Measurements from ENCODE around the gene KCNK4. TPM values are rescaled to one million over a fixed set of nuclear protein-coding genes. Genes with fewer than 3 reads are reported as not detected.

The KCNK4 gene
- total RNA-seq, 4 donors from 2014 or later, result 0.27 TPM; not detected in 3

GRCh38 chr11:64318766-64319761 is 28.0 kb downstream of the KCNK4 start:
- WGBS, 2 donors (ENCODE audit: low coverage in 1 of 2), result 16 to 22% methylated on average over 12 to 18 of the region's 19 CpGs
- peak; percentile 41 for DNase-seq
- Histone ChIP-seq H3K27me3 (no peaks in the 10 kb centered on the region), H3K4me3 (peak overlapping the region; percentile 51 to 91 (median 72)), H3K9me3 (no peaks in the 10 kb centered on the region), H3K27ac (peak overlapping the region; percentile 95 to 99 (median 96)), H3K4me1 (peaks cover 4 to 51% (median 41%) of the 10 kb centered on the region in 4 donors), H3K36me3 (peaks cover 0 to 11% (median 3%) of the 10 kb centered on the region in 4 donors)
- intact Hi-C loops (cut with DNase I; ENCODE audit: low total_unique reads) (no loop called here), in situ Hi-C loops (cut with MboI; ENCODE audit: low pct_ligation_motif_present in 1 of 4, low pct_unique_long_range_greater_than_20kb in 1 of 4, low sequenced_read_pairs in 3 of 4) (no loop called here)
- TF ChIP-seq POLR2A (IDR thresholded peaks at IDR 0.05), result no peak
- no peak for TF ChIP-seq POLR2AphosphoS5 (IDR thresholded peaks at IDR 0.05)
- no peak for TF ChIP-seq EP300 (IDR thresholded peaks at IDR 0.05; ENCODE audit: low read depth)
- TF ChIP-seq CTCF (IDR thresholded peaks at IDR 0.05), result no peak

GRCh38 chr11:64320556-64320955 is 29.5 kb downstream of the KCNK4 start:
- Histone ChIP-seq H3K9me3 (no peaks in the 10 kb centered on the region), H3K4me1 (peaks cover 4 to 51% (median 41%) of the 10 kb centered on the region in 4 donors), H3K27me3 (no peaks in the 10 kb centered on the region), H3K4me3 (no peak overlapping the region), H3K36me3 (no peaks in the 10 kb centered on the region), H3K27ac (peak overlapping the region; percentile 95 to 99 (median 96))
- TF ChIP-seq EP300 (IDR thresholded peaks at IDR 0.05; ENCODE audit: low read depth), result no peak
- no peak for TF ChIP-seq CTCF (IDR thresholded peaks at IDR 0.05)
- DNase-seq, result no peak
- in situ Hi-C loops (cut with MboI; ENCODE audit: low pct_ligation_motif_present in 1 of 4, low pct_unique_long_range_greater_than_20kb in 1 of 4, low sequenced_read_pairs in 3 of 4) (no loop called here), intact Hi-C loops (cut with DNase I; ENCODE audit: low total_unique reads) (no loop called here)
- WGBS, 2 donors (ENCODE audit: low coverage in 1 of 2), result 60% methylated on average over 7 of the region's 7 CpGs; no CpG with 5 or more reads in 1 of the 2 donors

- H3K27me3 ChIP-seq, result no peaks in the 10 kb centered on the region
- H3K4me3 ChIP-seq, result no peak overlapping the region
- no peaks in the 10 kb centered on the region for H3K9me3 ChIP-seq
- WGBS, 2 donors (ENCODE audit: low coverage in 1 of 2), result 47% methylated on average over 5 of the region's 5 CpGs; no CpG with 5 or more reads in 1 of the 2 donors
- TF ChIP-seq POLR2A (IDR thresholded peaks at IDR 0.05) (no peak), EP300 (IDR thresholded peaks at IDR 0.05; ENCODE audit: low read depth) (no peak), CTCF (IDR thresholded peaks at IDR 0.05) (no peak), POLR2AphosphoS5 (IDR thresholded peaks at IDR 0.05) (no peak)
- H3K4me1 ChIP-seq, result peaks cover 3 to 49% (median 40%) of the 10 kb centered on the region in 4 donors
- no peak for DNase-seq
- intact Hi-C loops (cut with DNase I; ENCODE audit: low total_unique reads), result no loop called here
- H3K27ac ChIP-seq, result peak overlapping the region; percentile 95 to 99 (median 96)
- in situ Hi-C loops (cut with MboI; ENCODE audit: low pct_ligation_motif_present in 1 of 4, low pct_unique_long_range_greater_than_20kb in 1 of 4, low sequenced_read_pairs in 3 of 4), result no loop called here
- no peaks in the 10 kb centered on the region for H3K36me3 ChIP-seq
These were observed 29.9 kb downstream of the KCNK4 start for GRCh38 chr11:64321026-64321425.

- no peaks in the 10 kb centered on the region for H3K27me3 ChIP-seq
- peaks cover 0 to 44% (median 35%) of the 10 kb centered on the region in 4 donors for H3K4me1 ChIP-seq
- H3K27ac ChIP-seq, result peak overlapping the region; percentile 95 to 99 (median 96)
- no peak overlapping the region for H3K4me3 ChIP-seq
- H3K36me3 ChIP-seq, result no peaks in the 10 kb centered on the region
- 64% methylated on average over 5 of the region's 5 CpGs; no CpG with 5 or more reads in 1 of the 2 donors for WGBS, 2 donors (ENCODE audit: low coverage in 1 of 2)
- no peaks in the 10 kb centered on the region for H3K9me3 ChIP-seq
- in situ Hi-C loops (cut with MboI; ENCODE audit: low pct_ligation_motif_present in 1 of 4, low pct_unique_long_range_greater_than_20kb in 1 of 4, low sequenced_read_pairs in 3 of 4) (no loop called here), intact Hi-C loops (cut with DNase I; ENCODE audit: low total_unique reads) (no loop called here)
- peak; percentile 85 for DNase-seq
- TF ChIP-seq CTCF (IDR thresholded peaks at IDR 0.05), result no peak
- no peak for TF ChIP-seq EP300 (IDR thresholded peaks at IDR 0.05; ENCODE audit: low read depth)
- peak; percentile 23 to 80 (median 64) for TF ChIP-seq POLR2AphosphoS5 (IDR thresholded peaks at IDR 0.05)
- peak; percentile 76 for TF ChIP-seq POLR2A (IDR thresholded peaks at IDR 0.05)
These were observed 30.4 kb downstream of the KCNK4 start for GRCh38 chr11:64321533-64321932.

Measured in transverse colon (tissue), 4 donors.